Non-pigmented ciliary epithelial cell (primary cell): Measurements from ENCODE around the gene SIRPG.
"Not testable (repeated sequence)": the region's sequence is repeated elsewhere in the genome, so short reads cannot be mapped to it uniquely, and the experiment has no call there.

Source experiments
- DNase-seq: peaks from one replicate; pipeline ENCODE4 v3.0.0-alpha.2; 2010; ENCODE audit warnings: low read depth

Gene SIRPG

DNA sequence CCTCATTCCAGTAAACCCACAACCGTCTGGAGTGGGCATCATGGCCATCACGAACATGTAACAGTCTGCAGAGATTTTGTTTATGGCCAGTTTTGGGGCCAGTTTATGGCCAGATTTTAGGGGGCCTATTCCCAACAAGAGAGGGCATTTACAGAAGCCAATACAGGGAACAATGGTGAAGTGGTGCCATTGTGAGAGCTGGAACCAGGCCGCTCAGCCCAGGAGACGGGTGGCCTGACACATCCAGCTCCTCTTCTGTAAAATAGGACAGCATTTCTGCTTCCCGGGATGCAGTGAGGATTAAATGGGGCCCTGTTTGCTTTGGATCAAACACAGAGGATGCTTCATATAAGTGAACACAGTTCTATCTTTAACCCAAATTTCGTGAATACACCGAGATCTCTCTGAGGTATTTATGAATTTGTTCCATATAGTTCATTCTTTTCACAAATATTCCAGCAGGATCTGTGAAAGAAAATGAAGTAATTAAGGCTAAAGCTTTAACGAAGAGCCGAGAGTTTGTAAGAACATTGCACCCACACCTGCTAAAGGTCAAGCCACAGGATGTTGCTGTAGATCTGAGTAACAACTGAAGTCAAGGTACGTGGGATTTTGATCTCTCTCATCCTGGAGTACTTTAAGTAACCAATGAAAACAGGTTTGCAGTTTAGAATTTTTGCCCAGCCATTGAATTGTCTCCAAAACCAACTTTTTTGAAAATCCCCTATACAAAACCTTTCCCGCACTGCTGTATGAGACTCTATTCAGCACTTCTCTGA, 14.5 kb upstream of the SIRPG start:
- DNase-seq, result no peak

DNA sequence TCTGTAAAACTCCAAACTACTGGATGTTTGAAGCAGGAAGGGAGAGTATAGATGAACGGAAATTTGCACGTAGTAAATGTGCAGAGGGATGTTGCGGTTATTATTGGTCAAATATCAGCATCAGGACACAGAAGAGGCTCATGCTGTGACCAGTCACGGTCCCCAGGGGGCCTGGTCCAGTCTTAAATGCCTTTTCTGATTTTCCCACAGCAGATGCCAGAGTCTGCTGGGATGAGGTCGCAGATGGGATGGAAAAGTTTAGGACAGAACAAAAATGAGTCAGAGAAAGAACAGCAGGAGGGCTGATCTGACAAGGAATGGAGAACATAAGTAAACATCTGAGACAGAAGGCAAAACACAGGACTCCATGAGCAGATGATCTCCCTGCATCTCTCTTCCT, 11.7 kb upstream of the SIRPG start:
- DNase-seq, result peak; percentile 9

- no peak for DNase-seq
These were observed 10.0 kb upstream of the SIRPG start for GRCh38 chr20:1667502-1668085.

DNA sequence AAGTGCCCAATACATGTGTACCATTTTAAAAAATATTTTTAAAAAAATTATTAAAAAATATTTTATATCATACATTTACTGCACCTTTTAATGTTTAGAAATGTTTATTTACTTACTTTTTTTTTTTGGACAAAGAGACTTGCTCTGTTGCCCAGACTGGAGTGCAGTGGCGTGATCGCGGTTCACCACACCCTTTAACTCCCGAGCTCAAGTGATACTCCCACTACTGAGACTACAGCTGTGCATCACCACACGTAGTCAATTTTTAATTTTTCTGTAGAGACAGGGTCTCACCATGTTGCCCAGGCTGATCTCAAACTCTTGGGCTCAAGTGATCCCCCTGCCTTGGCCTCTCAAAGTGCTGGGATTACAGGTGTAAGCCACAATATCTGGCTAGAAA, 9.2 kb upstream of the SIRPG start:
- no peak for DNase-seq

GRCh38 chr20:1665345-1665744, 7.8 kb upstream of the SIRPG start:
- DNase-seq, result no peak

DNA sequence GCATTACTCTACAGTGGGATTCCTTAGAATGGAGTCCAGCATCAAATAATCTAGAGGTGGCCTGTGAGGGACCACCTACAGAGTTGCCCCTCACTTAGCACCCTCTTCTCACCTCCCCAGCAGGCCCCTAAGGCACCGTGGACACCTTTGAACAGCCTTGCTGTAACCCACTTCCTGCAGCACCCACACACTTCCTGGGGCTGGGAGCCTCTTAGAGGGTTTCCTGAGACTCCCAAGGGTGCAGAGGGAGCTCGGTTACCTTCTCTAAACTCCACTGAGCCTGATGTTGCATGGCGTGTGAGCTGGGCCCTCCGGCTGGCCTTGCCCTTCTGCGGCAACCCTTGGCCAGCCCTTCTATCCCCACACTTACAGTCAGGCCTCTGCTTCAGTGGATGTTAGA, 7.3 kb upstream of the SIRPG start:
- no peak for DNase-seq

GRCh38 chr20:1663917-1664316, 6.3 kb upstream of the SIRPG start:
- no peak for DNase-seq

GRCh38 chr20:1661542-1662299, 4.1 kb upstream of the SIRPG start:
- DNase-seq, result no peak

- no peak for DNase-seq
These were observed 2.7 kb upstream of the SIRPG start for GRCh38 chr20:1660246-1660645.

DNA sequence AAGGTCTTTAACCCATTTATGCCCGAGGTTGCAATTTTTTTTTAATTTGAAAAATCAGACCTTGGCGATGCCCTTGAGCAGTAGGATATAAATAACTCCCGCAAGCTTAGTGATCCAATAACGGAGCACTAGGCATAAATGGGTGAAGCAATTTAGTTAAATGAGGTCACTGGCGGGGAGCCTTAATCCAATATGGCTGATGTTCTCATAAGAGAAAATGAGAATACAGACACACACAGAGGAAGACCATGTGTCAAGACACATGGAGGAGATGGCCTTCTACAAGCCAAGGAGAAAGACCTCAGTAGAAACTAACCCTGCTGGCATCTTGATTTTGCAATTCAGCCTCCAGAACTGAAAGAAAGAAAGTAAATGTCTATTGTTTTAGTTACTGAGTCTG, 735 bp downstream of the SIRPG start:
- DNase-seq, result no peak

GRCh38 chr20:1654996-1655395, 2.6 kb downstream of the SIRPG start:
- no peak for DNase-seq

DNA sequence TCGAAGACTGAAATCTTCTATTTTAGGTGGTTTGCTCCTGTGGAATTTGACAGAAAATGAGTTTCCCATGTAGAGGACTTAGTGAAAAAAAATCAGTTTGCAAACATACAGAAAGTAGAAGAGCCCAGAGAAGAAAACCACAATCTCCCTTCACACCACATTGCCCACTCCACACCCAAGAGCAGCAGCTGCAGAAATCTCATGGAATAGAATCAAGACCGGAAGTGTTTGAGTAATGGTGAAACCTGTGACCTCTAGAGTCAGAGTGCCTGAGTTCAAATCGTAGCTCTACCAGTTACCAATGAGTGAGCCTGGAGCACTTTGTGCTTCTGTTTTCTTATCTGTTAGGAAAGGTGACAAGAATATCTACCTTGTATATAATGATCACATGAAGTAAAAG, 4.6 kb downstream of the SIRPG start:
- no peak for DNase-seq

DNA sequence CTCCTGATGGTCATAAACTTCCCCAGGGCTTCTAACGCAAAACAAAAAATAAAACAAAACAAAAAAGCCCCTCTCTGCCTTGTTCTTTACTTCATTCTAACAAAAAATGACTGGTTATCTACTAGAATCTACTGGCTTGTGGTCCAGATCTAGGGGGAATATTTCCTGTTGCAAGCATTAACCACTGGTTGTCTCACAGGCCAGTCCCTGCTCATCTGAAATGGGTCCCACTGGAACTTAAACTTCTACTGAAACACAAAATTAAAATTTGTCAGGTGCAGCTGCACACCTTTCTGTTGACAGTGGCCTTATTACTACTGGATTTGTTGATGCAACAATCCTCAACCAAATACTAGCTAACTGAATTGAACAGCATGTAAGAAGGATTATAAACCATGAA, 5.5 kb downstream of the SIRPG start:
- no peak for DNase-seq

DNA sequence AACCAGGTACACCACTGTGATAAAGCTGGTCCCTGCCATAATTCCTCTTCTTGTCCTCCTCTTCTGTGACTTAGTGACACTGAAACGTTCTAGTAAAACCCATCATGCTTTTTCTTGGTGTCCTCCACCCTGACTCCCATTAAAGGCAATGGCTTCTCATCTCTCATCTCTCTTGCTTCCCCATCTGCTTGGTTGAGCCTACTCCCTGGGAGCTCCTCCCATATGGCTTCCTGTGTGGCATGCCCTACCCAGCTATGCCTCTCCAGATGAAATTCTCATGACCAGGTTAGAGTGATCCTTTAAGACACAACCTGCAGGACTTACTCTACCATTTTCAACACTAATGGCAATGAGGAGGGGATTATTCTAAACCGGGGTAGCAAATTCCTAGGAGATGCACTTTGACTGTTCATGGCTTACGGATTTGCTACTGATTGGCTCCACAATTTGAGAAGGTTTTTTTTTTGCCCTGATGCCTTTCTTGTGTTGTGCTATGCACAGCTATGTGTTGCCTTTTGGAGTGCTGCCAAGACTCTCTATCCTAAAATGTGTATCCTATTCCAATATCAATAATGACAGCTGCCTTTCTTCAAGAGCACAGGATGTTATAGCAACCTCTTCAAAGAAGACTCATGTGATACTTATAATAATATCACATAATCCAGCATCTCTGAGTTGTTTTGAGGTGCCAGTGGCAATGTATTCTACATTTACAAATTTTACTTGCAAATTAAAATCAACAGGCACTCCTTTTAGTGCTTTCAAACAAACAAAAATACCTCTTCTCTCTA, 6.1 kb downstream of the SIRPG start:
- no peak for DNase-seq

GRCh38 chr20:1648101-1648500, 9.5 kb downstream of the SIRPG start:
- no peak for DNase-seq

DNA sequence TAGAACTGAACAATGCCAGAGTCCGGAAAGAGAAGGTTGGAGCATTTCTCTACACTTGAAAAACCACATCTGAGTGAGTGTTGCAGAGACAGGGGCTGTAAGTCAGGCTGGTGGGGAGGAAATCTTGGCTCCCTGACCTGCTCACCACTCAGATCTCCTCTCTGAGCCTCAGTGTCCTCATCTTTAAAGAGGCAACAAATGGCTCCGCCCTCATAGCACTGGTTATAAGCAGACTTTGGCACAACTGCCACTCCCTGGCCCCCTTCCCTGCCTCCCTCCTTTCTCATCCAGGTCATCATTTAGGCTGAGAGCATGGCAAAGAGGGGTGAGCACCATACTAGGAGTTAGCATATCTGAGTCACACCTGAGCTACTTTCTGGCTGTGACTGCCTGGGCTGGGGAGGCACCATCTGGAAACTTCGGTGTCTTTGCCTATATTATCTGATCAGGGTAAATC, 10.6 kb downstream of the SIRPG start:
- DNase-seq, result no peak

DNA sequence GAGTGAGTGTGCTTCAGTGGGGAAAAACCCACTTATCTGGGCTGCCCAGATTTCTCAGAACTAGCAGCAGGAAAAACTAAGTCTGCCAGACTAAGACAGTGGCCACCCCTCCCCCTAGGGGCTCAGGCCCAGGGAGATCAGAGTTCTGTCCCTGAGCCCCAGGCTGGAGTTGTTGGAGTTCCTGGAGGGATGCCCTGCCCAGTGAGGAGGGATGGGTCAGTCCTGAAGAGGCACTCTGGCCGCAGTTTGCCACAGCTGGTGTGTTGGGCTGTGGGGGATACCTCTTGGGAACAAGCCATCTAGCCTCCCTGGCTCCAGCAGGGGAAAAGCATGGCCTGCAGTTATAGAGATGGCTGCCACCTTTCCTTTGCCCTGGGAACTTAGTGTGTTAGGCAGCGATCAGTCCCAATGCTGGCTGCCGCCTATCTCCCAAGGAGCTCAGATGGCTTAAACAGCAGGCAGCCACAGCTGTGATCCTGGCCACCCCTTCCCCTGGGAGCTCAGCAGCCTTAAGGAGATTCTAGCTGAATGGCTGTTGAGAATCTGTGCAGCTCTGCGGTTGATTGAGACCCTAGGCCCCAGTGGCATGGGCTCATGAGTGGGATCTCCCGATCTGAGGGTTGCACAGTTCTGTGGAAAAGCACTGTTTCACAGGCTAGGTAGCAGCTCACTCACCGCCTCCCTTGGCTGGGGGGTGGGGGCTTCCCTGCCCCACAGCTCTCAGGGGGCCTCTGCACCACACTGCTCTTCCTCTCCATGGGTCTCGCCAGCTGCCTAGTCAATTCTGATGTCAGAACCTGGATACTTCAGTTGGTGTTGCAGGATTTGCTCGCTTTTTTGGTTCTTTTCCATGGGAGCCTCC, 13.2 kb downstream of the SIRPG start:
- DNase-seq, result no peak

- not testable (repeated sequence) for DNase-seq
These were observed 18.9 kb downstream of the SIRPG start for GRCh38 chr20:1638643-1639042.

GRCh38 chr20:1637755-1638154, 19.8 kb downstream of the SIRPG start:
- DNase-seq, result no peak

GRCh38 chr20:1637226-1637625, 20.4 kb downstream of the SIRPG start:
- no peak for DNase-seq

GRCh38 chr20:1636621-1637020, 21.0 kb downstream of the SIRPG start:
- DNase-seq, result no peak
